CD4-positive, alpha-beta T cell treated with Interleukin-6 for 4 hours (primary cell): Measurements from ENCODE around the gene GDPD5.

Experiments used
- DNase-seq: peaks from one replicate; pipeline ENCODE4 v3.0.0-alpha.2; 2020; ENCODE audit warnings: mixed read lengths

The GDPD5 gene

GRCh38 chr11:75487365-75487764 lies 38.4 kb downstream of the GDPD5 start:
- DNase-seq = no peak

DNA sequence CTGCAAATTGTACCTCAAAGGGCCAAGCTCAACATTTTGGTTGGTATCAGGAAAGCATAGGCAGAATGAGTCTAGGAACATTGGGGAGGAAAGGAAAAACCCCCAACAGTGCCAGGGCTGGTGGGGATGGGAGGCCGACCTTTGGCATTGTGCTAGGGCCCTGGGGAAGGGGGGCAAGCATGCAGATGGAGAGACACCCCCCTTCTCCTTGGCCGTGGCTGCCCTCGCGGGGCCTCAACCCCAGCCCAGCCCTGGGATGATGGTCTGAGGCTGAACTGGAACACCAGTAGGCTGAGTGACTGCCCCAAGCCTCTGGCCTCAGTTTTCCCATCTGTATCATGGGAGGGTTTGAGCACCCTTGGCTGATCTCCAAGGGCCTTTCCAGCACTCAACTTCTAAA lies 40.0 kb downstream of the GDPD5 start:
- DNase-seq = no peak

- DNase-seq = no peak
Measured at GRCh38 chr11:75482931-75483469, 42.7 kb downstream of the GDPD5 start.

DNA sequence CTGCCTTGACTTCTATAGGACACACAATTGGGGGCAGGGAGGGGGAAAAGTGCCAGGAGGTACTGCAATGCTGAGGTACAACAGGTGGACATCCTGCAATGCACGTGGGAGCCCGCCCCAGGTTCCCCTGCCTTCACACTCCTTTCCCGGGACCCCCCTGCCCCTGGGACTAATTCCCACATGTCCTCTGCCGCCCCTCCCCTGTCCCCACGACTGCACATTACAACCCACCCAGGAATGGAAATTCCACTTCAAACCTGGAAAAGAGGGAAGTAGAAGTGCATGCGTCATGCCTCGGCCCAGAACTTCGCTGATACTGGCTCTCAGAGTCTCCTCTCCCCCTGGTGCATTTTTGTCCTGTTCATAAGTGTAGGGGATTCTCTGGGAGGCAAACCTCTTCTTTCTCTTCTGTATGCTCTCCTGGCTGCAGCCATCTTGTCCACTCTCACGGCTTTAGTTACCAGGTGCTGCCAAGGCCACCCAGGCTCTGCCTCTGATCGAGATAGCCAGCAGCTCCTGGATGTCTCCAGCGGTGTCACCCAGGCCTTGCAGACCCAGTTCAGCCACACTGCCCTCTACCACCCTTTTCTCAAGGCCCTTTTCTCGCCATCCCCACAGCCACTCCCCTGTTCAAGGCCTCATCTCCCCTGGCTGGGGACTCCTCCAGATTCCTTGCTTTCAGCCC lies 43.7 kb downstream of the GDPD5 start:
- no peak for DNase-seq

GRCh38 chr11:75481223-75481921 lies 44.4 kb downstream of the GDPD5 start:
- DNase-seq = no peak

DNA sequence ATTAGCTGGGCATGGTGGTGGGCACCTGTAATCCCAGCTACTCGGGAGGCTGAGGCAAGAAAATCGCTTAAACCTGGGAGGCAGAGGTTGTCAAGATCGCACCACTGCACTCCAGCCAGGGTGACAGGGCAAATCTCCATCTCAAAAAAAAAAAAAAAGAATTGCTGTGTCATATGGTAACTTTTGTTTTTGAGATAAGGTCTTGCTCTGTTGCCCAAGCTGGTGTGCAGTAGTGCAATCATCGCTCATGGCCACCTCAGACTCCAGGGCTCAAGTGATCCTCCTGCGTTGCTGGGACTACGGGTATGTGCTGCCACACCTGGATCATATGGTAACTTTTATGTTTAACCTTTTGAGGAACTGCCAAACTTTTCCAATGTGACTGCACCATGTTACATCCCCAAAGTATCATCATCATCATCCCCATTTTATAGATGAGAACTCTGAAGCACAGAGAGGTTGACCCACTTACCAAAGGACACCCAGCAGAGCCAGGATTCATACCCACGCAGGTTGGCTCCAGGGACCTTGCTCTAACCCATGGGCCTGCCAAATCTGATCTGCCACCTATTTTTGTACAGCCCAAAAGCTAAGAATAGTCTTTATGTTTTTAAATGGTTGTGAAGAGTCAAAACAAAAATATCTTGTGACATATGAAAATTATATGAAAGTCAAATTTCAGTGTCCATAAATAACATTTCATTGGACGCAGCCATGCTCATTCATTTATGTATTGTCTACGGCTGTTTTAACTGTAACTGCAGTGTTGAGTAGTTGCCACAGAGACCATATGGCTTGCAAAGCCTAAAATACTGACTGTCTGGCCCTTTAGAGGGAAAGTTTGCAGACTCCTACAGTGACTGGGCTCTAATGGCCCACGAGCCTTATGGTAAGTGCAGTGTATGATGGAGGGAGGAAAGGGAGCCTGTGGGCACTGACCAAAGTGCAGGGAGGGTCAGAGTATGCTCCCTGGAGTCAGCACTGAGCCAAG lies 45.3 kb downstream of the GDPD5 start:
- DNase-seq = no peak

DNA sequence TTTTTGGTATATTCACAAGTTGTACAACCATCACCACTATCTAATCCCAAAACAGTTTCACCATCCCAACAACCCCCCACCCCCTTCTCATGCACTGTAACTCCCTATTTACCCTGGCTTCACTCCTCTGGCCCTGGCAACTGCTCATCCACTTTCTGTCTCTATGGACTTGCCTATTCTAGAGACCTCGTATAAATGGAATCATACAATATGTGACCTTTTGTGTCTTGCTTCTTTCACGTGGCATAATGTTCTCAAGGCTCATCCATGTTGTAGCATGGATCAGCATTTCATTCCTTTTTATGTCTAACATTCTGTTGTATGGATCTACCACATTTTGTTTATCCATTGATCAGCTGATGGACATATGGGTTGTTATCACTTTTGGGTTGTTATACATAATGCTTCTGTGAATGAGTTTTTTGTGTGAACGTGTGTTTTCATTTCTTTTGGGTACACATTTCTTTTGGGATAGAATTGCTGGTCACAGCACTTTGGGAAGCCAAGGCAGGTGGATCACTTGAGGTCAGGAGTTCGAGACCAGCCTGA lies 46.1 kb downstream of the GDPD5 start:
- no peak for DNase-seq

- DNase-seq = no peak
Measured at GRCh38 chr11:75478783-75479596, 46.8 kb downstream of the GDPD5 start.

DNA sequence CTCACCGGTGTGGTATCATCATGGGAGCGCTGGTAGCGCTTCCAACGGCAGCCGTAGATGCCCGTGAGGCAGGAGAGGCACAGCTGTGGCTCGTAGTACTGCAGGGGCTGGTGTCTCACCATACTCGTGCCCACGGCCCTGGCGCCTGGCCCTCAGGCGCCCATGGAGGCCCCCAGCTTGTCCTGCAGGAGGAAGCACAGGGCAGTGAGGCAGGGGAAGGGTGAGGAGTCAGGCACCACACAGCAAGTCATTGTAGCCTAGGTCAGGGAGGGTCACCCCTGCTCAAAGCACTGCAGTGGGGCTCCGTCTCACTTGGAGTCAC lies 48.2 kb downstream of the GDPD5 start:
- DNase-seq = no peak

- no peak for DNase-seq
Measured at GRCh38 chr11:75476739-75477613, 48.8 kb downstream of the GDPD5 start.

GRCh38 chr11:75475767-75476650 lies 49.7 kb downstream of the GDPD5 start:
- DNase-seq = peak; percentile 24

DNA sequence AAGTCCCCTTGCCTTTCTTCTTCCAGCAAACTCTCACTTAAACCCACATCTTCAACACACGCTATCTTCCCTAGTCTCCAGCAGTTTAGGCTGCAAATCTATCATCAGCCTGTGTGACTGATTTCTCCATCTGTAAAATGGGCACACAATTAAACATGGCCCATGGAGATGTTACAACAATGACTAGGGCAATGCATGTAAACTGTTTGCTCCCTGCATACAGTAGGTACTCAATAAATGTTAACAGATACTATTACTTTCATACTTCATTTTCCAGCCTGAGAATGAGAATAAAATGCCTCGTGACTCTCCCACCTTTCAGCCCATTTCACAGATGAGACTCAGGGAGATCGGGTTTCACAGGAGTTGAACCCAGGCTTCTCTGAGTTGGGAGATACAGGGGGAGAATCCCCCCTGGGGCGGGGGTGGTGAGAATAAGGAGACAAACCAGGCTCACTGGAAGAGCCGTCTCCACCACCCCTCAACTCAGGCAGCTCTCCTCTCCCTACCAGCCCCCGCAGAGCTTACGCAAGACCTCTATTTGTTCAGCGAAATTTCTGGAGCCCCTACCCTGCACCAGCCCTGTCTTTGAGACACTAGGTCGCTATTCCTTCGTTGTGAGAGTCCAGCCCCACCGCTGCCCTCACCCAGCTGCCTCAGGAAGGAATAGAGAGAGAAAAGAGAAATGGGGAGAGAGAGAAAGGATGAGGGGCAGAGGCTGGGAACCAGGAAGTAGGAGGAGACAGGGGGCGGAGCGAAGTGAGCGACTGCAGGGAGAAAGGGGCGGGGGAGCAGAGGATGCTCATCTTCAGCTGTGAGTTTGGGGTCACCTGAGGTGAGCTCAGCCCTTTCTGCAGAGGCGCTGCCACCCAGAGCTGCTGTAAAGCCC lies 50.6 kb downstream of the GDPD5 start:
- peak; percentile 81 for DNase-seq

DNA sequence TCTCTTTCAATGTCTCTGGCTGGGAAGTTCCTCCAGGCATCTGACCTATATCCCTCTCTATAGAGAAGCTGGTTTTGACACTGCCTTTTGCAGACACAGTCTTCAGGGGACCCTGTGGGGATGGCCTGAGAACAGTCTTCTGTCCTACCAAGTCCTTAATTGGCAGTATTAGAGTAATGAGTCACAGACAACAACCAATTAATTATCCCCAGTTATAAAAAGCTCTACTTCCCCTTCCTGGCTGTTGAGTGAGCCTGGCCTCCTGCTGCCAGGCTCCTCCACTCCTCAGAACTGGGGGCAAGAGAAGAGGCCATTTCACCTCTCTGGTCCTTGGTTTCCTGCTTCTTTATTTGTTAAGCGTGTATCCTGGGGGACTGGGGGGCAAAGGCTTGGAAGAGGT lies 51.5 kb downstream of the GDPD5 start:
- no peak for DNase-seq

DNA sequence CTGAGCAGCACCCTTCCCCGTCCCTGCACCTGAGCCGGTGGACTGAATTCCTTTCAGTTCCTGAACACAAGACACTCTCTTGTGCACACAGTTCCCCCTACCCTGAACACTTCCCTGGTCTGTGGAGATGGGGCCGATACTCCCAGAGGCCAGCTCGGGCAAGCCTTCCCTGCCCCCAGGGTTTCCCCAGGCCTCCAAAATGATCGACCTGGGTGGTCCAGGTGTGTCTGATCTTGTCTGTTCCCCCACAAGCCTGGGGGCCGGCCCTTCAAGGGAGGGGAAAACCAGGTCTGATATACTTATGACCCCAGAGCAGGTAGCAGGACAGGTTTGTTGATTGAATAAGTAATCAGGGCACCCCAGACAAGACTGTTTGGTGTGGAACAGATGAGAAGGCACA lies 52.1 kb downstream of the GDPD5 start:
- DNase-seq = no peak

DNA sequence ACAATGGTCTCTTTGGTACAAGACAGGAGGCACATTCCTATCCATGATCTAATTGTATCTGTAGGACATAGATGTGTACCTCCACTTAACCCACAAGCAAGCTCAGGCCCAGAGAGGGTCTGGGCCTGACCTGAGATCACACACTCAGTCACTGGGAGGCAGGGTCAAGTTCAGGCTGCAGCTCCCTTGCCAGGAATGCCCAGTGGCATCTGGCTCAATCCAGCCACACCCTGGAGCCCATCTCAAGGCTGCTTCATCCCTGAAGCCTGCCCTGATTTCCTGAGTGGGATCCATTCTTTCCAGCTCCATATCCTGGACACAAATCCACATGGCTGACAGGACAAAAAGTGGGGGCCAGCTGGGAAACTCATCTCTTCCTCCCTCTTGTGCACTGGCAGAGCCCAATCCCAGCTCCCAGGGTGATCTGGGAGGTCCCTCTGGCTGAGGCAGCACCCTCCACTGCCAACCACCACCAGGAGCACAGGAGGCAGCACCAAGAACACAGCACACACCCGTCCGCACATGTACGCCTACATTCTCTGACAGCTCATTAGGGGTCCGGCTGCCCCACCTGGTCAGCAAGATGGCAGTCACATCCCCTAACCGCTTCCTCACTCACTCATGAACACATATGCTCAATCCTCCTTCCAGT lies 53.5 kb downstream of the GDPD5 start:
- no peak for DNase-seq

GRCh38 chr11:75471176-75471973 lies 54.4 kb downstream of the GDPD5 start:
- DNase-seq = no peak

DNA sequence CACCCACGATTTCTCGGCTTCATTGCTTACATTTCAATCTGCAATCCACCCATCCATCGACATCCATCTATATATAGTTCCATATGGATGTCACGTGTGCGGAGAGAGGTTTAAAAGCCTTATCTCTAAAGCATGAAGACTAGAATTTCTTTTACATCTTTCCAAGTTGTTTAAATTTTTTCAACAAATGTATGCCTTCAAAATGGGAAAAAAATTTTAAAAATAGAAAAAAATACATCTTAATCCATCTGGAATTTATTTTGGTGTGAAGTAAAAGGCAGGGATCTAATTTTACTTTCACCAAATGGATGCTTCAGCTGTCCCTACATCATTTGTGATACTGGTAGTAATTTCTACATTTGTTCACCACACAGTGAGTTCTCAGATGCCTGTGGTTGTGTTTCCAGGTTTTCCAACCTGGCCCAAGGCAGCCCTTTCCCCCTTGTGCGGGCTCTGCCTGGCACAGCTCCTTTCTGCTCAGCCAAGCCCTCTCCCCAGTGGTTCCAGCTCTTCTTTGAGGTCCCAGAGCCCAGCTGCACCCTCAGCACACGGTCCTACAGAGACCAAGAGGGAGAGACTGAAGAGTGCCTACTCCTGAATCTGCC lies 55.2 kb downstream of the GDPD5 start:
- no peak for DNase-seq
